GM18498 (cell line): ENCODE data around the gene RABGGTB.
"Not testable (repeated sequence)": the region's sequence is repeated elsewhere in the genome, so short reads cannot be mapped to it uniquely, and the experiment has no call there.

Experiments
- ATAC-seq: cut with Tn5 transposase; IDR thresholded peaks from one replicate; pipeline ENCODE4 v1.9.1; 2021; ENCODE audit warnings: mild to moderate bottlenecking, moderate library complexity; ENCODE audit not compliant: unreplicated experiment

Gene RABGGTB

DNA sequence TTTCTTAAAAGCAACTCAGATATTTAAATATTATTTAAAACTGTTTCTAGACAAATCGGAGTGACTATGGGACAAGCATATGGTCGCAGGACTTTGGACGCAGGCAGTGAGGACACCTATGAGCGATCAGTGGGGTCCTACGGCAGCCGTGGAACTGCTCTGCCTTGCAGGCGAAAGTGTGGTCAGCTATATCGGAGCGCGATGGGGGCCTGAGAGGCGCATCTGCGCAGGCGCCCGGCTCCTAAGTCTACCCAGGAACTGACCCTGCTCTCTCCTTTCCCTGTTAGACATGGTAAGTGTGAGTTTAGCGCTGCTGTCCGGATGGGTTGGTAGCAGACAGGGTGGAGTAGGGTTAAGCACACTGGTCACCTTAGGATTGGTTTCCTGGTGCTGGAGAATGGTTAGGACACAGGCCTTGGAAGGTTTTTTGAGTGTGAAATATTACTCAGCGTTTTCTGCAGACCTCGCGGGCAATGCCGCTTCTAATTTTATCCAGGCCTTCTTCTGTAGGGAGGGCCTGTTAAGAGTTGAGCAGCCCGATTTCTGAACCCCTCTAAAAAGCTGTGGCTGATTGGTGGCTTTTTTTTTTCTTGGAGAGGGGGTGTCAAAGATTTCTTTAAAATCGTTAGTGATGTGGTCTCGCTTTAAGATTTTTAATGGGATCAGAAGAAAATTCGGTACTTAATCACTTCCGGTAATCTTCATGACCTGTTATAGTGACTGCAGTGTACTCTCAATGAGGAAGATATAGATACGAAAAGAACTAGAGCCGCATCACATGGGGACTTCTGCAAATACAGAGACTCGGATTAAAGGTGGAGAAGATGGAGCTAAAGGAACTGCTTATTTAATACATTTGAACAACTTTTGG is at the start of gene RABGGTB:
Gene RABGGTB, plus strand, starts transcription at position 274 of the 871 bp plus-strand sequence. Its CDS starts 16 bp downstream, at position 290.
- ATAC-seq: peak; percentile 74

GRCh38 chr1:75742047-75742625 is 43.9 kb upstream of the RABGGTB start:
- ATAC-seq: no peak

- ATAC-seq: peak; percentile 79
These were observed 40.8 kb upstream of the RABGGTB start for GRCh38 chr1:75745276-75745675.

- not testable (repeated sequence) for ATAC-seq
These were observed 28.8 kb upstream of the RABGGTB start for GRCh38 chr1:75757210-75757609.

GRCh38 chr1:75758543-75758942 is 27.5 kb upstream of the RABGGTB start:
- ATAC-seq: not testable (repeated sequence)

DNA sequence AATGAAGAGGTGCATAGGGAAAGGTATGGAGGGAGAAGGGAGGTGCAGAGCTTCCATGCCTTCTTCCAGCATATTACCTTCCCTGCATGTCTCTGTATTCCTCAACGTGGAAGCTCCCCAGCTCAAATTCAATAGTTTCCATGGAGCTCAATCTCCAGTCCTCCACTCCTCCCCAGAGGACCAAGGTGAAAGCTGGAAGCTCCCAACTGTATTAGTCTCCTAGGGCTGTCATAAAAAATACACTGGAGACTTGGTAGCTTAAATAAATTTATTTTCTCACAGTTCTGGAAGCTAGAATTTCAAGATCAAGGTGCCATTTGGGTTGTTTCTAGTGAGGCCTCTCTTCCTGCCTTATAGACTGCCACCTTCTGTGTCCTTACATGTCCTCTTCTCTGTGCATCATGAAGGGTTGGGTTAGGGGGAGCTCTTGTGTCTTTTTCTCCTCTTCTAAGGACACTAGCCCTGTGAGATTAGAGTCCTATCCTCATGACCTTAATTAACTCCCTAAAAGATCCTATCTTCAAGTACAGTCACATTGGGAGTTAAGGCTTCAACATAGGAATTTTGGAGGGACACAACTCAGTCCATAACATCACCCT is 21.9 kb upstream of the RABGGTB start:
- ATAC-seq: no peak

GRCh38 chr1:75765697-75766355 is 20.2 kb upstream of the RABGGTB start:
- ATAC-seq: no peak

DNA sequence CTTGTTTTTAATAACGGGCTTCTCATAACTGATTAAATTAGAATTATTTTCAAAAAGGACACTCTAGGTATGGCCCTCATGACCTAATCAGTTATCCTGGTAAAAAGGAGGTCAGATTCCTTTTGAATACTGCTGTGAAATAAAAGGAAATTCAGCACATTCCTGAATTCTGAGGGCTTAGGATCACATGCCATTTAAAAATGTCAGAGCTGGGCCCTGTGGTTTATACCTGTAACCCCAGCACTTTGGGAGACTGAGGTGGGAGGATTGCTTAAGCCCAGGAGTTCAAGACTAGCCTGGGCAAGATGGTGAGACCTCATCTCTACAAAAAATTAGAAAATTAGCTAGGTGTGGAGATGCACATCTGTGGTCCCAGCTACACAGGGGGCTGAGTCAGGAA is 18.0 kb upstream of the RABGGTB start:
- no peak for ATAC-seq

GRCh38 chr1:75770761-75771160 is 15.3 kb upstream of the RABGGTB start:
- ATAC-seq: no peak

DNA sequence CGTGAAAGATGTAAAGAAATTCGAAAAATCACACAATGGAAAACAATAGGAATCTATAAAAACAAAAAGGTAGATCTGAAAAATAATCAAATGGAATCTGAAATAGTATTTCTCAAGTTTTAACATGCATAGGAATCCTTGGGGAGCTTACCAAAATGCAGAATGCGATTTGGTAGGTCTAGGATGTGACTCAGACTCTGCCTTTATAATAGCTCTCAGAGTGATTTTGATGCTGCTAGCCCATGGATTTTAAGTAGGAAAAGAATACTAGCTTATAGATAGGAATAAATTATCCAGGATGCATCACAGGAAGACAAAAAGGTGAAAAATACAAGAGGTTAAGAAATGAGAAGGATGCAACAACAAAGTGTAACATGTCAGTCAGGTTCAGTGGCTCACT is 14.1 kb upstream of the RABGGTB start:
- no peak for ATAC-seq

DNA sequence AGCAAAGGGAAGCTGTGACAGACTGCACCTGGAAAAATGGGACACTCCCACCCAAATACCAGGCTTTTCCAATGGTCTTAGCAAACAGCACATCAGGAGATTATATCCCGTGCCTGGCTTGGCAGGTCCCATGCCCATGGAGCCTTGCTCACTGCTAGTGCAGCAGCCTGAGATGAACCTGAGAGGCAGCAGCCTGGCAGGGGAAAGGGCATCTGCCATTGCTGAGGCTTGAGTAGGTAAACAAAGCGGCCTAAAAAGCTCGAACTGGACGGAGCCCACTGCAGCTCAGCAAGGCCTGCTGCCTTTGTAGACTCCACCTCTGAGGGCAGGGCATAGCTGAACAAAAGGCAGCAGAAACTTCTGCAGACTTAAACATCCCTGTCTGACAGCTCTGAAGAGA is 8.2 kb upstream of the RABGGTB start:
- not testable (repeated sequence) for ATAC-seq

GRCh38 chr1:75778694-75779093 is 7.4 kb upstream of the RABGGTB start:
- ATAC-seq: not testable (repeated sequence)

- not testable (repeated sequence) for ATAC-seq
These were observed 5.9 kb upstream of the RABGGTB start for GRCh38 chr1:75780183-75780582.

DNA sequence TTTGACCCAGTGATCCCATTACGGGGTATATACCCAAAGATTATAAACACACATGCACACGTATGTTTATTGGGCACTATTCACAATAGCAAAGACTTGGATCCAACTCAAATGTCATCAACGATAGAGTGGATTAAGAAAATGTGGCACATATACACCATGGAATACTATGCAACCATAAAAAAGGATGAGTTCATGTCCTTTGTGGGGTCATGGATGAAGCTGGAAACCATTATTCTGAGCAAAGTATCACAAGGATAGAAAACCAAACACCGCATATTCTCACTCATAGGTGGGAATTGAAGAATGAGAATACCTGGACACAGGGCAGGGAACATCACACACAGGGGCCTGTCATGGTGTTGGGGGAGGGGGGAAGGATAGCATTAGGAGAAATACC is 2.1 kb upstream of the RABGGTB start:
- ATAC-seq: not testable (repeated sequence)

- ATAC-seq: peak; percentile 7
These were observed 605 bp upstream of the RABGGTB start for GRCh38 chr1:75785320-75785982.

GRCh38 chr1:75786901-75787493 is 941 bp downstream of the RABGGTB start:
- ATAC-seq: no peak

- ATAC-seq: no peak
These were observed 1.5 kb downstream of the RABGGTB start for GRCh38 chr1:75787524-75787923.

GRCh38 chr1:75789988-75790387 is 3.9 kb downstream of the RABGGTB start:
- ATAC-seq: no peak

DNA sequence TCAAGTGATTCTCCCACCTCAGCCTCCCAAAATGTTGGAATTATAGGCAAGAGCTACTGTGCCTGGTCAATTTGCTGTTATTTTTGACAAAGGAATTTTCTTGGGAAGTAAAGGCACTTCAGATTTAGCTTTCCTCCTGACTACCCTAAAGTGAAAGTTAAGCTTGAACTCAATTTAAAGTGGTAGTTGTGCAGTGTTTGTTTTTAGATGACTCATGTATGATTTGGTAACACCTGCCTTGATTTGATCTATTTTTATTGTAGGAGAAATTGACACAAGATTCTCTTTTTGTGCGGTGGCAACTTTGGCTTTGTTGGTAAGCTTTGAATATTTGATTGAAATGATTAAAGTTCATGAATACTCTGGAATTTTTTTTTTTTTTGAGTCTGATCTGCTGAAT is 5.0 kb downstream of the RABGGTB start:
- no peak for ATAC-seq

DNA sequence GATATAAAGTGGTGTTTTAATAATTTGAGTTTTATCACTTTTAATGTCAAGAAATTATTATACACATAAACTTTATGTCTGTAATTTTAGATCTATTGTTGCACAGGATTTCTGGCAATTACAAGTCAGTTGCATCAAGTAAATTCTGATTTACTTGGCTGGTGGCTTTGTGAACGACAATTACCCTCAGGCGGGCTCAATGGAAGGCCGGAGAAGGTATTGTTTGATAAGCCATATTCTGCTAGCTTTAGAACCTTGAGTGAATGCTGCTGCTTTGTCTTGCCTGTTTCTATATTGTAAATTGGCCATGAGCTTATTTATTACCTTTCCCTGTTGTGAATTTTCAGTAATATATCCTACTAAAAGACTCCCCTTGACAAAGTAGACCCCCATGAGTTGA is 6.0 kb downstream of the RABGGTB start:
- no peak for ATAC-seq
